SU-DHL-6 (cell line): ENCODE results near the gene PRAMEF2.
"Not testable (repeated sequence)": the region's sequence is repeated elsewhere in the genome, so short reads cannot be mapped to it uniquely, and the experiment has no call there.

ENCODE experiments used
- H2AFZ ChIP-seq: fragments of 200-600 bp; sonication (generic); 2 replicates; pipeline ENCODE4 v1.6.1; 2014; ENCODE audit warnings: low read depth, mild to moderate bottlenecking, moderate library complexity, mixed read lengths, antibody characterized with exemption, low read length; ENCODE audit not compliant: severe bottlenecking
- H3F3A ChIP-seq: fragments of 200-600 bp; shearing (Covaris generic); 2 replicates; pipeline ENCODE4 v1.6.0; 2016; ENCODE audit warnings: antibody characterized with exemption, mild to moderate bottlenecking; ENCODE audit not compliant: insufficient read depth
- H3K27ac ChIP-seq: fragments of 200-600 bp; sonication (generic); 2 replicates; pipeline ENCODE4 v1.5.1; 2016; ENCODE audit warnings: low read depth, mild to moderate bottlenecking, low read length, moderate library complexity, mixed read lengths
- H3K27me3 ChIP-seq: fragments of 200-600 bp; sonication (generic), shearing (Covaris generic); 2 replicates; pipeline ENCODE4 v1.6.0; 2014; ENCODE audit warnings: mild to moderate bottlenecking, low read length
- H3K36me3 ChIP-seq: fragments of 200-600 bp; sonication (generic); 2 replicates; pipeline ENCODE4 v1.6.1; 2014; ENCODE audit warnings: mild to moderate bottlenecking, low read length, mixed read lengths
- H3K4me2 ChIP-seq: fragments of 300-600, 200-600 bp; shearing (Covaris generic), sonication (generic); 2 replicates; pipeline ENCODE4 v1.6.0; 2014; ENCODE audit warnings: low read length, low read depth, mild to moderate bottlenecking; ENCODE audit not compliant: poor library complexity, severe bottlenecking
- H3K4me3 ChIP-seq: fragments of 200-600 bp; sonication (generic); 2 replicates; pipeline ENCODE4 v1.5.1; 2014; ENCODE audit warnings: antibody characterized with exemption, low read length, mild to moderate bottlenecking, mixed read lengths; ENCODE audit not compliant: insufficient read depth, poor library complexity, severe bottlenecking
- H3K79me2 ChIP-seq: fragments of 200-600 bp; sonication (generic); 2 replicates; pipeline ENCODE4 v1.6.1; 2014; ENCODE audit warnings: mild to moderate bottlenecking, low read length, moderate library complexity; ENCODE audit not compliant: insufficient read depth
- H3K9ac ChIP-seq: fragments of 200-600 bp; sonication (generic); 2 replicates; pipeline ENCODE4 v1.7.0; 2014; ENCODE audit warnings: mild to moderate bottlenecking, low read length
- H3K9me2 ChIP-seq: fragments of 200-600 bp; sonication (generic); replicated peaks from 2 replicates; pipeline ENCODE4 v1.6.1; 2014; ENCODE audit warnings: low read length; ENCODE audit not compliant: insufficient read depth
- H3K9me3 ChIP-seq: fragments of 200-600 bp; sonication (generic); 2 replicates; pipeline ENCODE4 v1.6.1; 2014; ENCODE audit warnings: low read length, mixed read lengths; ENCODE audit not compliant: insufficient read depth
- H4K20me1 ChIP-seq: fragments of 200-600 bp; sonication (generic); 2 replicates; pipeline ENCODE4 v1.6.1; 2014; ENCODE audit warnings: low read depth, mild to moderate bottlenecking, antibody characterized with exemption, low read length, moderate library complexity, mixed read lengths
- EZH2phosphoT487 ChIP-seq: fragments of 200-600 bp; sonication (generic), shearing (Covaris generic); conservative IDR thresholded peaks from 2 replicates; pipeline ENCODE4 v1.6.1; 2018; ENCODE audit warnings: mild to moderate bottlenecking, antibody characterized with exemption, low read length, moderate library complexity, mixed read lengths
- TF ChIP-seq, protein P1 (sequence below): fragments of 200-600 bp; sonication (generic); IDR thresholded peaks from one replicate; pipeline ENCODE4 v1.5.1; 2017; ENCODE audit warnings: antibody characterized with exemption, mild to moderate bottlenecking, low read length, moderate library complexity; ENCODE audit not compliant: insufficient read depth, poor library complexity, severe bottlenecking

PRAMEF2 gene

GRCh38 chr1:12856786-12857185 is at the start of gene PRAMEF2:
TSS of gene PRAMEF2 (plus strand) at chr1:12857086. CDS start at chr1:12859010, 1,924 bp downstream.
- not testable (repeated sequence) for H3K4me3 ChIP-seq, H3K9ac ChIP-seq, H3K9me2 ChIP-seq, H2AFZ ChIP-seq, H3K27ac ChIP-seq, H3K4me2 ChIP-seq, H4K20me1 ChIP-seq, H3F3A ChIP-seq, H3K79me2 ChIP-seq, H3K36me3 ChIP-seq, H3K9me3 ChIP-seq, H3K27me3 ChIP-seq

GRCh38 chr1:12809933-12810332 is 47.0 kb upstream of the PRAMEF2 start:
- Histone ChIP-seq H2AFZ (no peak overlapping the region), H3F3A (no peaks in the 10 kb centered on the region), H3K4me3 (no peak overlapping the region), H3K9ac (no peak overlapping the region), H3K36me3 (no peaks in the 10 kb centered on the region), H3K79me2 (no peaks in the 10 kb centered on the region), H3K9me2 (no peaks in the 10 kb centered on the region), H3K4me2 (no peak overlapping the region), H3K27ac (no peak overlapping the region), H3K27me3 (no peaks in the 10 kb centered on the region), H4K20me1 (no peaks in the 10 kb centered on the region), H3K9me3 (no peaks in the 10 kb centered on the region)
- TF ChIP-seq, protein P1, sequence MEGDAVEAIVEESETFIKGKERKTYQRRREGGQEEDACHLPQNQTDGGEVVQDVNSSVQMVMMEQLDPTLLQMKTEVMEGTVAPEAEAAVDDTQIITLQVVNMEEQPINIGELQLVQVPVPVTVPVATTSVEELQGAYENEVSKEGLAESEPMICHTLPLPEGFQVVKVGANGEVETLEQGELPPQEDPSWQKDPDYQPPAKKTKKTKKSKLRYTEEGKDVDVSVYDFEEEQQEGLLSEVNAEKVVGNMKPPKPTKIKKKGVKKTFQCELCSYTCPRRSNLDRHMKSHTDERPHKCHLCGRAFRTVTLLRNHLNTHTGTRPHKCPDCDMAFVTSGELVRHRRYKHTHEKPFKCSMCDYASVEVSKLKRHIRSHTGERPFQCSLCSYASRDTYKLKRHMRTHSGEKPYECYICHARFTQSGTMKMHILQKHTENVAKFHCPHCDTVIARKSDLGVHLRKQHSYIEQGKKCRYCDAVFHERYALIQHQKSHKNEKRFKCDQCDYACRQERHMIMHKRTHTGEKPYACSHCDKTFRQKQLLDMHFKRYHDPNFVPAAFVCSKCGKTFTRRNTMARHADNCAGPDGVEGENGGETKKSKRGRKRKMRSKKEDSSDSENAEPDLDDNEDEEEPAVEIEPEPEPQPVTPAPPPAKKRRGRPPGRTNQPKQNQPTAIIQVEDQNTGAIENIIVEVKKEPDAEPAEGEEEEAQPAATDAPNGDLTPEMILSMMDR, result no peak
- no peak for TF ChIP-seq EZH2phosphoT487

- no peak overlapping the region for H3K4me2 ChIP-seq
- no peaks in the 10 kb centered on the region for H3K9me2 ChIP-seq
- H3K27me3 ChIP-seq, result no peaks in the 10 kb centered on the region
- no peaks in the 10 kb centered on the region for H3K79me2 ChIP-seq
- no peaks in the 10 kb centered on the region for H4K20me1 ChIP-seq
- no peak overlapping the region for H2AFZ ChIP-seq
- H3K9ac ChIP-seq, result no peak overlapping the region
- H3K27ac ChIP-seq, result no peak overlapping the region
- TF ChIP-seq, protein P1, result no peak
- no peak for TF ChIP-seq EZH2phosphoT487
- no peaks in the 10 kb centered on the region for H3K9me3 ChIP-seq
- no peak overlapping the region for H3K4me3 ChIP-seq
- H3K36me3 ChIP-seq, result no peaks in the 10 kb centered on the region
- no peaks in the 10 kb centered on the region for H3F3A ChIP-seq
These were observed 46.0 kb upstream of the PRAMEF2 start for GRCh38 chr1:12810691-12811408.

DNA sequence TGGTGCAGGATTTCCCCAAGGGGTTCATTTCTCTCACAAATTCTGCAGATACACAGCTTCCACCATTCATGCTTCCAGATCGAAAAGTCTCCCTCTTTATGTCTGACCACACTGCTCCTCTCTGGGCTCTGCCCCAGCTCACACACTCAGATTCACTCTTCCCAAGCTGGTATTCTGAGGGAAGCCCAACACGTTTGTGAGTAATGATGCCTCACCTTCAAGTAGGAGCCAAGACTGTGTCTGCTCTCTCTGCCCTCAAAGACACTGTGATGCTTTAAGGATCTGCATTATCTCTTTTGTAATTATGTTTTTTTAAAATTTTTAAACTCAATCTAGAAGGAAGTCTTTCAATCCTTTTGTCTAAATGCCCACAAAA is 45.5 kb upstream of the PRAMEF2 start:
- no peaks in the 10 kb centered on the region for H4K20me1 ChIP-seq
- H3K36me3 ChIP-seq, result no peaks in the 10 kb centered on the region
- H3K9me3 ChIP-seq, result no peaks in the 10 kb centered on the region
- H3F3A ChIP-seq, result no peaks in the 10 kb centered on the region
- H3K79me2 ChIP-seq, result no peaks in the 10 kb centered on the region
- no peak overlapping the region for H3K4me2 ChIP-seq
- no peak overlapping the region for H3K4me3 ChIP-seq
- no peaks in the 10 kb centered on the region for H3K27me3 ChIP-seq
- TF ChIP-seq, protein P1, result no peak
- no peak for TF ChIP-seq EZH2phosphoT487
- H3K27ac ChIP-seq, result no peak overlapping the region
- no peaks in the 10 kb centered on the region for H3K9me2 ChIP-seq
- H3K9ac ChIP-seq, result no peak overlapping the region
- no peak overlapping the region for H2AFZ ChIP-seq

DNA sequence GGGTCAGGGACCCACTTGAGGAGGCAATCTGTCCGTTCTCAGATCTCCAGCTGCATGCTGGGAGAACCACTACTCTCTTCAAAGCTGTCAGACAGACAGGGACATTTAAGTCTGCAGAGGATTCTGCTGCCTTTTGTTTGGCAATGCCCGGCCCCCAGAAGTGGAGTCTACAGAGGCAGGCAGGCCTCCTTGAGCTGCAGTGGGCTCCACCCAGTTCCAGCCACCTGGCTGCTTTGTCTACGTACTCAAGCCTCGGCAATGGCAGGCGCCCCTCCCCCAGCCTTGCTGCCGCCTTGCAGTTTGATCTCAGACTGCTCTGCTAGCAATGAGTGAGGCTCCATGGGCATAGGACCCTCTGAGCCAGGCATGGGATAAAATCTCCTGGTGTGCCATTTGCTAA is 37.8 kb upstream of the PRAMEF2 start:
- H3K27ac ChIP-seq, H3F3A ChIP-seq, H3K9me3 ChIP-seq, H3K4me2 ChIP-seq, H3K4me3 ChIP-seq, H3K9ac ChIP-seq, H3K27me3 ChIP-seq, H2AFZ ChIP-seq, H4K20me1 ChIP-seq, H3K9me2 ChIP-seq, H3K36me3 ChIP-seq, H3K79me2 ChIP-seq: not testable (repeated sequence)

DNA sequence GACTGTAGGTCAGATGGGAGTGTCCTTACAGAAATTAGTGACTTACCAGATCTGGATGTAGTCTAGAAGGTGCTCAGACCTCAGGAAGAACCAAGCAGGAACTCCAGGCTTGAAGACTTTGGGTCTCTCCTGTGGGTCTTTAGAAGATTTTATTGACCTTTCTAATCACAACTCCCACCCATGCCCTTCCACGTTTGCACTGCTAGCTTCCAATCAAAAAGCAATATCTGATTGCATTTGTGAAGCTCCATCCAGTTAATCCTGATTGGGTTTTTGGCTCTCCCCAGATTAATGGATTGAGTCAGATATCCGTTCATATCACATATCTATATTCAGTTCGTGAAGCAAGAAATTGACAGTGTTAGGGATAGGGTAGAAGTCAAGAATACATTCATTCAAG is 25.6 kb upstream of the PRAMEF2 start, which contains the start of gene PRAMEF11:
Gene PRAMEF11 (minus strand): TSS at position 101 of the 400 bp plus-strand sequence. CDS start 2,621 bp downstream, outside the sequence.
- H3K27me3 ChIP-seq, H3K4me2 ChIP-seq, H3K79me2 ChIP-seq, H3K9me3 ChIP-seq, H4K20me1 ChIP-seq, H3K27ac ChIP-seq, H3K9me2 ChIP-seq, H2AFZ ChIP-seq, H3K36me3 ChIP-seq, H3K4me3 ChIP-seq, H3K9ac ChIP-seq, H3F3A ChIP-seq: not testable (repeated sequence)
